Natural killer cell treated with Interleukin-12 subunit alpha and Interleukin-12 subunit beta and Interleukin-15 and Interleukin-18, amount 100 ng/mL, for 72 hours (primary cell): ENCODE data around the gene RPTOR. TPM values are rescaled to one million over a fixed set of nuclear protein-coding genes. Genes with fewer than 3 reads are reported as not detected.

Source experiments
- ATAC-seq, 2 donors: fragments of 150-1000 bp; cut with Tn5 transposase in 1 of 2; sonication (Bioruptor Pico), chemical (Tn5 transposase) in 1 of 2; 2 replicates each; pipeline ENCODE4 v1.10.0; 2021
- DNase-seq: peaks from one replicate; pipeline ENCODE4 v3.0.0; 2022; ENCODE audit warnings: low spot score
- H3K27ac Mint-ChIP-seq, 2 donors: 1 replicate in 1 of 2; 2 replicates in 1 of 2; pipeline ENCODE4 v1.8.0; 2022; ENCODE audit warnings: mixed read lengths in 2 of 2, mild to moderate bottlenecking in 1 of 2, moderate library complexity in 1 of 2
- H3K27me3 Mint-ChIP-seq, 2 donors: 1 replicate in 1 of 2; 2 replicates in 1 of 2; pipeline ENCODE4 v1.8.0; 2022; ENCODE audit warnings: mixed read lengths in 2 of 2
- H3K36me3 Mint-ChIP-seq: one replicate; pipeline ENCODE4 v1.8.0; 2022; ENCODE audit warnings: mixed read lengths
- H3K4me1 Mint-ChIP-seq, 2 donors: 1 replicate in 1 of 2; 2 replicates in 1 of 2; pipeline ENCODE4 v1.8.0; 2022; ENCODE audit warnings: low read depth in 2 of 2, mixed read lengths in 2 of 2, mild to moderate bottlenecking in 1 of 2
- H3K4me3 Mint-ChIP-seq: one replicate; pipeline ENCODE4 v1.8.0; 2022; ENCODE audit warnings: mixed read lengths
- H3K9me3 Mint-ChIP-seq: 2 replicates; pipeline ENCODE4 v1.8.0; 2022; ENCODE audit warnings: mixed read lengths
- total RNA-seq, 2 donors: library from RNA; stranded (reverse); gene quantifications; one replicate each; pipeline ENCODE4 v1.2.3, GENCODE V29; 2022

The RPTOR gene
- total RNA-seq, 2 donors from 2014 or later, result 44.1 to 92.4 TPM

GRCh38 chr17:80888276-80889160, 343.9 kb downstream of the RPTOR start:
- ATAC-seq (no peak), DNase-seq (no peak)
- H3K4me1 Mint-ChIP-seq, result peaks cover 28 to 39% of the 10 kb centered on the region in 2 donors
- H3K36me3 Mint-ChIP-seq, result no peaks in the 10 kb centered on the region
- peak overlapping the region; percentile 47 for H3K4me3 Mint-ChIP-seq
- no peaks in the 10 kb centered on the region for H3K9me3 Mint-ChIP-seq
- no peaks in the 10 kb centered on the region for H3K27me3 Mint-ChIP-seq
- H3K27ac Mint-ChIP-seq, result peak overlapping the region; percentile 58 to 74

- peaks cover 28 to 39% of the 10 kb centered on the region in 2 donors for H3K4me1 Mint-ChIP-seq
- H3K4me3 Mint-ChIP-seq, result peak overlapping the region; percentile 84
- no peaks in the 10 kb centered on the region for H3K9me3 Mint-ChIP-seq
- peak overlapping the region; percentile 88 to 94 for H3K27ac Mint-ChIP-seq
- DNase-seq (no peak), ATAC-seq (no peak)
- H3K27me3 Mint-ChIP-seq, result no peaks in the 10 kb centered on the region
- no peaks in the 10 kb centered on the region for H3K36me3 Mint-ChIP-seq
These were observed 344.9 kb downstream of the RPTOR start for GRCh38 chr17:80889231-80890195.

- H3K4me3 Mint-ChIP-seq, result peak overlapping the region; percentile 84
- no peak for ATAC-seq
- peak overlapping the region; percentile 88 to 94 for H3K27ac Mint-ChIP-seq
- no peaks in the 10 kb centered on the region for H3K9me3 Mint-ChIP-seq
- H3K36me3 Mint-ChIP-seq, result no peaks in the 10 kb centered on the region
- DNase-seq, result no peak
- H3K4me1 Mint-ChIP-seq, result peaks cover 28 to 39% of the 10 kb centered on the region in 2 donors
- no peaks in the 10 kb centered on the region for H3K27me3 Mint-ChIP-seq
These were observed 345.7 kb downstream of the RPTOR start for GRCh38 chr17:80890196-80890920.

- H3K4me1 Mint-ChIP-seq, result peaks cover 28 to 39% of the 10 kb centered on the region in 2 donors
- H3K27me3 Mint-ChIP-seq, result no peaks in the 10 kb centered on the region
- no peak for ATAC-seq
- H3K36me3 Mint-ChIP-seq, result peaks cover 3% of the 10 kb centered on the region
- H3K9me3 Mint-ChIP-seq, result no peaks in the 10 kb centered on the region
- DNase-seq, result no peak
- peak overlapping the region; percentile 84 for H3K4me3 Mint-ChIP-seq
- peak overlapping the region; percentile 88 to 94 for H3K27ac Mint-ChIP-seq
These were observed 346.3 kb downstream of the RPTOR start for GRCh38 chr17:80890921-80891396.

GRCh38 chr17:80891397-80892018, 346.9 kb downstream of the RPTOR start:
- H3K36me3 Mint-ChIP-seq, result peaks cover 4% of the 10 kb centered on the region
- H3K4me1 Mint-ChIP-seq, result peaks cover 28 to 39% of the 10 kb centered on the region in 2 donors
- peak overlapping the region; percentile 84 for H3K4me3 Mint-ChIP-seq

GRCh38 chr17:80892019-80892855, 347.6 kb downstream of the RPTOR start:
- peak; percentile 91 for ATAC-seq
- Mint-ChIP-seq H3K4me1 (peaks cover 28 to 39% of the 10 kb centered on the region in 2 donors), H3K9me3 (no peaks in the 10 kb centered on the region), H3K27ac (peak overlapping the region; percentile 88 to 94), H3K36me3 (peaks cover 4% of the 10 kb centered on the region), H3K4me3 (peak overlapping the region; percentile 84), H3K27me3 (no peaks in the 10 kb centered on the region)
- DNase-seq, result peak; percentile 89

More at GRCh38 chr17:80891397-80892018, 346.9 kb downstream of the RPTOR start:
- Mint-ChIP-seq H3K27me3 (no peaks in the 10 kb centered on the region), H3K27ac (peak overlapping the region; percentile 88 to 94), H3K9me3 (no peaks in the 10 kb centered on the region)
- ATAC-seq (peak; percentile 80 to 84), DNase-seq (peak; percentile 81)

GRCh38 chr17:80892900-80893603, 348.4 kb downstream of the RPTOR start:
- ATAC-seq, result peak in 1 of 2 donors; percentile 15
- peaks cover 28 to 39% of the 10 kb centered on the region in 2 donors for H3K4me1 Mint-ChIP-seq
- peak; percentile 51 for DNase-seq
- H3K36me3 Mint-ChIP-seq, result peaks cover 4% of the 10 kb centered on the region
- H3K9me3 Mint-ChIP-seq, result no peaks in the 10 kb centered on the region
- H3K4me3 Mint-ChIP-seq, result peak overlapping the region; percentile 84
- peak overlapping the region; percentile 88 to 94 for H3K27ac Mint-ChIP-seq
- H3K27me3 Mint-ChIP-seq, result no peaks in the 10 kb centered on the region

- Mint-ChIP-seq H3K27me3 (no peaks in the 10 kb centered on the region), H3K4me3 (peak overlapping the region; percentile 84)
These were observed 349.2 kb downstream of the RPTOR start for GRCh38 chr17:80893604-80894438.

GRCh38 chr17:80894439-80894721, 349.7 kb downstream of the RPTOR start:
- Mint-ChIP-seq H3K27ac (peak overlapping the region; percentile 88 to 94), H3K4me1 (peaks cover 23 to 33% of the 10 kb centered on the region in 2 donors), H3K4me3 (peak overlapping the region; percentile 18), H3K36me3 (peaks cover 4% of the 10 kb centered on the region), H3K27me3 (no peaks in the 10 kb centered on the region), H3K9me3 (no peaks in the 10 kb centered on the region)
- no peak for DNase-seq
- ATAC-seq, result no peak

More at GRCh38 chr17:80893604-80894438, 349.2 kb downstream of the RPTOR start:
- peaks cover 27 to 39% of the 10 kb centered on the region in 2 donors for H3K4me1 Mint-ChIP-seq
- peak; percentile 59 for DNase-seq
- no peak for ATAC-seq
- no peaks in the 10 kb centered on the region for H3K9me3 Mint-ChIP-seq
- peaks cover 4% of the 10 kb centered on the region for H3K36me3 Mint-ChIP-seq
- peak overlapping the region; percentile 88 to 94 for H3K27ac Mint-ChIP-seq

- Mint-ChIP-seq H3K36me3 (peaks cover 4% of the 10 kb centered on the region), H3K9me3 (no peaks in the 10 kb centered on the region), H3K27me3 (no peaks in the 10 kb centered on the region), H3K4me1 (peaks cover 23 to 33% of the 10 kb centered on the region in 2 donors), H3K4me3 (peak overlapping the region; percentile 18), H3K27ac (peak overlapping the region; percentile 88 to 94)
- DNase-seq (peak; percentile 57), ATAC-seq (no peak)
These were observed 350.1 kb downstream of the RPTOR start for GRCh38 chr17:80894726-80895125.

- peaks cover 26 to 32% of the 10 kb centered on the region in 2 donors for H3K4me1 Mint-ChIP-seq
- H3K4me3 Mint-ChIP-seq, result no peak overlapping the region
These were observed 350.7 kb downstream of the RPTOR start for GRCh38 chr17:80895366-80895765.

More at GRCh38 chr17:80895366-80895765, 350.7 kb downstream of the RPTOR start:
- Mint-ChIP-seq H3K36me3 (peaks cover 4% of the 10 kb centered on the region), H3K27ac (peak overlapping the region; percentile 88 to 94), H3K27me3 (no peaks in the 10 kb centered on the region), H3K9me3 (no peaks in the 10 kb centered on the region)
- ATAC-seq (no peak), DNase-seq (peak; percentile 32)
